Myocyte (in vitro differentiated cells): ENCODE results near the gene VTN. TPM values are rescaled to one million over a fixed set of nuclear protein-coding genes. Genes with fewer than 3 reads are reported as not detected.
A peak's percentile ranks its signal among the peaks of the same experiment; 100 is the strongest.
"Not testable (repeated sequence)": the region's sequence is repeated elsewhere in the genome, so short reads cannot be mapped to it uniquely, and the experiment has no call there.

ENCODE experiments used
- DNase-seq: peaks from one replicate; pipeline ENCODE4 v3.0.0-alpha.2; 2012; ENCODE audit warnings: low read depth
- total RNA-seq: library from RNA; depleted of rRNA; stranded (reverse); fragments of >200 nt; gene quantifications from 2 replicates; pipeline ENCODE4 v1.2.3, GENCODE V29; 2014

VTN gene
- total RNA-seq, 1 donor from 2014 or later, result 0.21 TPM

DNA sequence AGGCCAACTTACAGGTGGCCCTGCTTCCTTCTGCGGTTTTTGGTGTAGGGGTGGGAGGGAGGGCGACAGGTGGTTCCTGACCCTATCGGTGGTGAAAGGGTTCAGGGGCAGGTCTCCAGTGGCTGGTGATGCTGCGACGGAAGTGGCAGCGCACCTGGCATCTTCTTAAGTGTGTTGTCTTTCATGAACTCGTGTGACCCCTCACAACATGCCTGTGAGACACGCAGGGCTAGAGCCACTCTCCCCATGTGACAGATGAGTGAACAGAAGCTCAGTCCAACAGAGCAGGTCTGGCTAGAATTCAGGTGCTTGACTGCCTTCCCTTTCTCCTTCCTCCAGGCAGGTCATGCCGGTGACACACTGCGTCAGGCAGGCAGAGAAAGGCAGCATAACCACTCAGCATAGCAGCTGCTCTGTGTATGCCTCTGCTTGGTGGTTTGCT, 26.6 kb downstream of the VTN start:
- peak; percentile 55 for DNase-seq

DNA sequence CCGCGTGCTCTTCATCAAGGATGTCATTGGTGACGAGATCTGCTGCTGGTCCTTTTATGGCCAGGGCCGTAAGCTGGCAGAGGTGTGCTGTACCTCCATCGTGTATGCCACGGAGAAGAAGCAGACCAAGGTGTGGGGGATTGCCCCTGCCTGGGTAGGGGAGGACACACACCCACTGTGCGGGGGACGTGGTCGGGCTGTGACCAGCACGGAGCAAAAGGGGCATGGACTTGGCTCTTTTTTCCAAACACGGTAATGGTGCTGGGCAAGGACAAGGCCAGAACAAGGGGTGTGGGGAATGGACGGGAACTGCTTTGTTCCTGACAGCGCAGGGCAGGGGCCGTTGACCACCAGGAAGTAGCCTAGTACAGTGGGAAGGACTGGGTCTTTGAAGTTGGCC, 27.8 kb downstream of the VTN start:
- no peak for DNase-seq

DNA sequence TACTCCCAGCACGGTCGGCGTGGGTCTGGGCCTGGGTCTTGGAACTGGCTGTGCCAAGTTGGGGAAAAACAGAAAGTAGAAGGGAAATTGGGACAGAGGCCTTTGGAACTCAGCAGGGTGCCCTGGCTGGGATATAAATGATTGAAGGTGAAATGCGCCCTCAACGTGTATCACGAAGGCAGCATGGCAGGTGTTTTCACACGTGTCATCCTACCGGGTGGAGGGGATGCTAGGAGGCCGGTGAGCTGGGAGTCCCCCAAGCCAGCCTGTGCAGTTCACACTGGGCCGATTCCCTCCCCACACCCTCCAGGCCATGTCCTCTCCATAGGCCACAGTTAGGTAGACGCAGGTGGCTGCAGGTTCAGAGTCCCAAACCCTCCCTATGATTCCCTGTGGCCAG, 28.6 kb downstream of the VTN start:
- DNase-seq, result no peak

DNA sequence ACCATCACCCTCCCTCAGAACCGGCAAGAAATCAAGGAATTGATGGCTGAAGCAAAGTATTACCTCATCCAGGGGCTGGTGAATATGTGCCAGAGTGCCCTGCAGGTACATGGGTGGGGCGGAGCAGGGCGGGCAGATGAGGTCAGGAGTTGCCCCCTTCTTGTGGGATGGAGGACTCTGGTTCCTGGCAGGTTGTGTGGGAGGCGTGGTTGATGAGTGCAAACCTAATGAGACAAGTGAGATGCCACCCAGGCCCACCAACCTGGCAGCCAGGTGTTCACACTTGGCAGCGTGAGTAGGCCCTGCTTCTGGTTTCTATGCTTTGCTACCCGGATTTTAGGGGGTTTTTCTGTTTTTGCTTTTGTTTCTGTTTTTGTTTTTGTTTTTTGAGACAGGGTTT, 29.7 kb downstream of the VTN start:
- DNase-seq, result no peak

DNA sequence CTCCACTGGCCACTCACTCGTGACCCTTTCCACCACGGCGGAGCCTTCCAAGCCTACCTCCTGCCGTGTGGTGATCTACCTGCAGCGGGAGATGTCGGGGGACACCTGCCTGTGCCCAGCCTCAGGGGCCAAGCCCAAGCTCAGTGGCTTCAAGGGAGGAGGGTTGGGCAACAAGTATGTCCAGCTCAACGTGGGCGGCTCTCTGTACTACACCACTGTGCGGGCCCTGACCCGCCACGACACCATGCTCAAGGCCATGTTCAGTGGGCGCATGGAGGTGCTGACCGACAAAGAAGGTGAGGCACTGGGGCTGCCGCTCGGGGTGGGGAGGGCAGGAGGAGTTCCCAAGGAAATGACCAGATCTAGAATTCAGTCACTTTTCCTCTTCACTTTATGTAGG, 30.7 kb downstream of the VTN start:
- DNase-seq, result no peak

DNA sequence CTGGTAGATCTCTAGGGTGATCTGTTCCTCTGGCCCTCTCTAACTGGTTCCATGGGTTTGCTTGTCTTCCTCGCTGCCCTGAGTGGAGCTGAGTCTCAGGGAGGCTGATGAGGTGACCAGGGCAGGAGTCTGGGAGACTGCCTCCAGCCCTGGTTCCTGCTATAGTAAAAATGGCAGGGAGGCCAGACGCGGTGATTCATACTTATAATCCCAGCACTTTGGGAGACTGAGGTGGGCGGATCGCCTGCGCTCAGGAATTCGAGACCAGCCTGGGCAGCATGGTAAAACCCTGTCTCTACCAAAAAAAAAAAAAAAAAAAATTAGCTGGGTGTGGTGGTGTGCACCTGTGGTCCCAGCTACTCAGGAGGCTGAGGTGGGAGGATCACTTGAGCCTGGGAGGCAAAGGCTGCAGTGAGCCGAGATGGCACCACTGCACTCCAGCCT, 31.3 kb downstream of the VTN start:
- not testable (repeated sequence) for DNase-seq

DNA sequence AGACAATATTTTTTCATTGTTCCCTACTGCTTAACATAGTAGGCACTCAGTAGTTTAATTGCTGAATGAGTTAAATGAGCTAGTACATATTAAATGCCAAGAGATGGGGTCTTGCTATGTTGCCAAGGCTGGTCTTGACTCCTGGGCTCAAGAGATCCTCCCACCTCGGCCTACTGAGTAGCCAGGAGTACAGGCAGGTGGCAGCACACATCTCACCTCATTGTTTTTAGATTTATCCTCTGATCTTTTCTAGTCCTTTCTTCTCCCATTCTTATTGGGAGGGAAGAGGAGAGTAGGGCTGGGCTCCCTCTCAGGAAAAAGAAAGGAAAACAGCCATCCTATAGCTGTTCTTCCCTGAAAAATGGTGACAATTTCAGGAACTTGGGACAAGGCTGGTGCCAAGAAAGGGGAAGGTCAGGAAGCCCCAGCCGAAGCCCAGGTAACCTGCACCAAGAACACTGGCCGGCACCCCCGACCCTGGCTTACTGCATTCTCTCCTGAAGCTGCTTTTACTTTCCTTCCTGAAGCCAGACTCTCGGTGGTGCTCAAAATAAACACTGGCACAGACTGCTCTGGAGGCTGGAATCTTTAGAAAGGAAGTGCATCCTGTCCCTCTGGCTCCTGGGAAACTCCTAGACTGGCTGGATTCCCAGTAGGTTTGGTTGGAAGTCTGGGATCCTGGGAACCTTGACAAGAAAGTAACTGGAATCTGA, 31.9 kb downstream of the VTN start:
- peak; percentile 22 for DNase-seq

DNA sequence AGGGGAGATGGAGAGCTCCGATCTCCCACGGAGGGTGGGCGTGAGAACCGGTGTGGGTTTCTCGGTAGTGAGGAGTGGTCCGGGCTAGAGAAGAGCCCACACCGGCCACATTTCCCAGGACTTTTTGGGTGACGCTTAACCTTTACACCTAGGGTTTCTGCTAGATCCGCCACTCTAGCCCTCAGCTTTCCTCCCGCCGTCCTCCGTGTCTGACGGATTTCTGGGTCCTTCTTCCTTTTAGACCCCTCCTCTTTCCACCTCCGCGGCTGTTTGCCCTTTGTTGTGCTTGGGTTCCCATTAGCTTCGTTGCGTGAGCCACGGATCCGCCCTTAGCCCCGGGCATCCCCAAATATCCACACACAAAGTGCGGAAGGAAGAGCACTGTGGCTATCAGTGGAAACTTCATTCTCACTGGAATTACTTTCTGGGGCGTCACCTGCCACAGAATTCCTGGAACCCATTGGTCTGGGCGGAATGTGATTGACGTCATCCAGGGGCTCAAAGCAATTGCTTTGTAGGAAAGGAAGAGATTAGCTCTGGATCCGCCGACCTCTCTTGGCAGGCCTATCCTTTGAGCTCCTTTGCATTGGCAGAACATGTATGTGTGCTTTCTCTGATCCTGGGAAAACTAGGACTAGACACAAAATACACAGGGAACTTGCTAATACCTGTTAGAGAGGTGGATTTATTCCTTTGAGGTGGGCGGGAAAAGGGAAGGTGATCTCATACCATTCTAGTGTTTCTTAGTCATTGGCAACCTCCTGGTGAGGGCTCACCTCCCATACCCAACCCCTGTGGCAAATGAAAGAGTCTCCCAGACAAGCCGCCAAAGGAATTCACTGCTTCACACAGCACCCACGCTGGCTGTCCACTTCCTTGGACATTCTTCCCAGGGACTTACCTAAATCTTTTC, 33.9 kb downstream of the VTN start:
- peak; percentile 89 for DNase-seq

DNA sequence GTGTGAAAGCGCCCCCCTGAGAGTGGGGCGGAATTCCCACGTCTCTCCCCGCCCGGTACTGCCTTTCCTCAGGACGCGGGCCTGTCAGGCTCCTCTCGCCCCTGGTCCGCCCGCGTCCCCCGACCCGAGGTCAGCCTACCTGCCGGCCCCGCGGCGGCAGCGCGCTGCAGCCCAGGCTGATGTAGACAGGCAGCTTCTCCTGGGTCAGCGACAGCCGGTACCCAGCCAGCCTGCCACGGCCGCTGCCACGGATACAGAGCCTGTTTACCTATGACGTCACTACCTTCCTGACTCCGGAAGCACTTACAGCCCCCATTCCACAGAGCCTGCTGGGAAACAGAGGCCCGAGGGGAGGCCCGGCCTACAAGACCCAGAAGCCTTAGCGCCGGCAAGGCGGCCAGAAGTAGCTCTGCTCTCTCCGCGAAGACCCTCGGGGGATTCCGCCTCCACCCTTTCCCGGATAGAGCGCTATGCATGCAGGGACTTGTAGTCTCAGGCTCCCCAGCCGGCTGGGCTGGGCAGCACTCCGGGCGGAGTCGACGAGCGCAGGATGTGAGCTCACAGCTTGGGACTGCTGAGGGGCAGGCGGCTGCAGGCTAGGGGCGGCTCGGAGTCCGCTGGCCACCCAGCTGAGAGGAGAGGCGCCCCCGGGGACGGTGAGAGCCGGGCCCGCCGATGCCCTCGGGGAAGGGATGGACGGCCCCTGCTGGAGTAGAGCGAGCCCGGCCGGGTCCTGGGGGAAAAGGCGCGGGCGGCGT, 34.7 kb downstream of the VTN start, which contains the start of the genes IFT20 and TNFAIP1:
TSS of gene IFT20 (minus strand) at position 272 of the 758 bp plus-strand sequence. CDS start 3,487 bp downstream, outside the sequence.
TSS of gene TNFAIP1 (plus strand) at position 561 of the 758 bp plus-strand sequence. CDS start 3,761 bp downstream, outside the sequence.
- DNase-seq, result peak; percentile 100

DNA sequence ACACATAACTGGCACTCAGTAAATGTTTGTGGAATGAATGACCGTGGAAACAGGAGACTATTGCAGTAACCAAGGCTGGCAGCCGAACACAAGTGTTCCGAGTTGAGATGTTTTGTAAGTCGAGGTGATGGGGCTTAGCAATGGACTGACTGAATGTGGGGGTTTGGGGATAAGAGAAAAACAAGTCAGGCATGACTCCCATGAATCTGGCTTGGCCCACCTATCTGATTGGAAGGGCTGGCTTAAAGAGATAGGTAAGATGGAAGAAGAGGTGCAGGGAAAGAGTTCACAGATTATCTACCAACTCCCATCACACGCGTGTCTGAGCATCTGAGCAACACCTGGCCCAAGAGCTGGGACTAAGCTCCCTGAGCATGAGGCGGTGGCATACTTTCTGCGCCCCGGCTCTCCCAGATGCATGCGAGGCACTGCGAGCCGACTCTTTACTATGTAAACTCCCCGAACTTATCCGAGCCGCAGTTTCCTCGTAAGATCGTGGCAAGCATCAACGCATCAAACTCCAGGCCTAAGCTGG, 35.4 kb downstream of the VTN start:
- DNase-seq, result no peak

DNA sequence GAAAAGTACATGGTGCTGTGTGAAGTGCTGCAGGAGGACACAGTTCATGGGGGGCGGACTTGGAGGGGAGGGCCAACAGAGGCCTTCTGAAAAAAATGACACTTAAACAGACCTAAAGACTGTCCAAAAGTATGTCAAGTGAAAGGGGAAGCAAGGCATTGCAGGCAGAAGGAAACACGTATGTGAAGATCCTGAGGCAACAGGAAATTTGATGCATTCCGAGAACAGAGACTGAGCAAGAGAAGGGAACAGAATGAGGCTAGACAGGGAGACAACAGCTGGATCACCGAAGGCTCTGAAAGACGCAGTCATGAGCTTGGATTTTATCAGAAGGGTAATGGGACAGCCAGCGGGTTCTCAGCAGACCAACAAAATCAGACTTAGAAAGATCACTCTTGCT, 35.9 kb downstream of the VTN start:
- no peak for DNase-seq

DNA sequence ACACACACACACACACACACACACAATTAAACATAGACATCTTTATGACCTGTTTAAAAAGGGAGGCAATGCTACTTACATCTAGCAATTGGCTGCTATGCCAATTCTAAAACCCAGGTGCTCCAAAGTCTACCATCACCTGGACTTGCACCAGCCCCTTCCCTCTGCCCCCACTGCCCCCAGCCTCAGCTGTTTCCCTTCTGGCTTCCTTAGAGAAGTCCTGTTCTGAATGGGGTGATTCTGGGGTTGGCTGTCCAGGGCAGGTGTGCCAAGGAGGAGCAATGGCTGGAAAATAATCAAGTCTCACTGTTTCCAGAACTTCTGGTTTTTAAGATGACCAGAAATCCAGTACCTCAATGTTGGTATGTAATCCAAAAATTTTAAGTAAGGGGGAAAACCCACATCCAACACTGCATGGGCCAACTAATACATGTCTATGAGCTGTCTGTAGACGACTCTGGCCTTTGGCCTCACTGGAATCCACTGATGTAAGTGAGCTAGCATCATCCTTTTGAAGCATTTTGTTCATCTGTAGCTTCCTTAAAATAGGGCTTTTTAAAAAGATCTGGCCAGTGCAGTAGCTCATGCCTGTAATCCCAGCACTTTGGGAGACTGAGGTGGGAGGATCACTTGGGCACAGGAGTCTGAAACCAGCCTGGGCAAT, 36.9 kb downstream of the VTN start:
- no peak for DNase-seq

DNA sequence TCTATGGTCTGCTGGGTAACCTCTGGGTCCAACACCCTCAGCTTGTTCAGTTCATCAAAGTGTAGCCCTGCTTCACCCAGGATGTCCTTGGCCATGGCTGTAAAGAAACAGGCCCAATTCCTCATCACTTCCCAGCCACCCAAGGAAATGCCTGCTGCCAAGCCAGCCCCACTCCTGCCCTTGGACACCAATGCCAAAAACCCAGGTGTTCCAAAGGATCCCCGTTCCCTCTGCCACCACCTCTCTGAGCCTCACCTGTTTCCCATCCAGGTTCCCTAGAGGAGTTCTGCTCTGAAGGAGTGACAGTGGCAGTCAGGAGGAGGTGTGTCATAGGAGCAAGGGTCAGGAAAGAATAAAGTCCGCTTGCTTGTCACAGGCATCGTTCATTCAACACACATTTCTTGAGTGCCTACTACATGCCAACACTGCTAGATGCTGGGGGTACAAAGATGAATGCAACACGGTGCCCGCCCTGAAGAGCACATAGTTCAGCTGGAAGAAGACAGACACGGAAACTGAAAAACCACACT, 38.2 kb downstream of the VTN start:
- DNase-seq, result no peak

DNA sequence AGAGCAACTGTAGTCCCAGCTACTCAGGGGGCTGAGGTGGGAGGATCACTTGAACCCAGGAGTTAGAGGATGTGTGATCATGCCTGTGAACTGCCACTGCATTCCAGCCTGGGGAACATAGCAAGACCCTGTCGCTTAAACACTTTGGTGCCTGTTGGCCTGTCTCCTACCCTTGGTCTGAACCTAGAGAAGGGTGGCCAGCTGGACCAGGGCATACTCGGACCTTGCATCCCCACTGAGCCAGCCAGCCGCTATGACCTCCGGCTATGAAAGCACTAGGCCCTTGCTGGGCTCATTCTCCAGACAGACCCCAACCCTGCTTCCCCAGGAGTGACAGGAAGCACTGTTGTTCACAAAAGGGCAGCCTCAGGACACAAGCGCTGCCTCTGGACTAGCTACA, 39.4 kb downstream of the VTN start:
- no peak for DNase-seq

DNA sequence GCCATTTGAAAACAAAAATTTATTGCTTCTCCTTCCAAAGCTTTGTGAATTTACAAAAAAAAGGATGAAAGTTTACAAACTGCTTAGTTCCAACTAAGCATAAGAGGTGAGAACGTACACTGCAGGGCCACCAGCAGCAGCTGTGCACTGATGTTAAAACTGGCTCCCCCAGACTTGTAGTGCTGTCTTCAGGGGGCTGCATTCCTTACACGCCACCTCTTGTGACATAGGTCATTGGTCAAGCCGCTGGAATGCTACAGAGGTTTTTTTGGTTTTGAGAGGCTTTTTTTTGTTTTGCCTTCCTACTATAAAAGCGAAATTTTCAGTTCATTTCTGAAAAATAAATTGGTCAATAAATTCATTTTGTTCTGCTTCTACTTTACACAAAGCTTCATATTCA, 41.8 kb downstream of the VTN start:
- no peak for DNase-seq

DNA sequence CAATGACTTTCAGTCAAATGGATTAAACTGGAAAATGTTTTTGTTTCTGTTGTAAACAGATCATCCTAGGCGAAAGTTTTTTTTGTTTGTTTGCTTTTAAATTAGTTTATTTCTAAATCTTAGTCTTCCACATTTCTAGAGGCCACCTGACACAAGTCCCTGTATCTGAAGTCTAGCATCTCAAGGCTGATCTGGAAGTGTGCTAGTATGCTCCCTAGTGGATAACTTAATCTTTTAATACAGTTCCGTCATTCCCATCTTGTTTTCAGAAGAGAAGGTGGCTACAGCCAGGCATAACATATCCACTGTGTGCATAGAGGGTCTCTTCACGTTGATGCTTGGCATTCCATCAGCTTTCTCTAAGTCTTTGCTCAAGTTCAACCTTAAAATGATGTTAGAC, 42.4 kb downstream of the VTN start:
- DNase-seq, result no peak

DNA sequence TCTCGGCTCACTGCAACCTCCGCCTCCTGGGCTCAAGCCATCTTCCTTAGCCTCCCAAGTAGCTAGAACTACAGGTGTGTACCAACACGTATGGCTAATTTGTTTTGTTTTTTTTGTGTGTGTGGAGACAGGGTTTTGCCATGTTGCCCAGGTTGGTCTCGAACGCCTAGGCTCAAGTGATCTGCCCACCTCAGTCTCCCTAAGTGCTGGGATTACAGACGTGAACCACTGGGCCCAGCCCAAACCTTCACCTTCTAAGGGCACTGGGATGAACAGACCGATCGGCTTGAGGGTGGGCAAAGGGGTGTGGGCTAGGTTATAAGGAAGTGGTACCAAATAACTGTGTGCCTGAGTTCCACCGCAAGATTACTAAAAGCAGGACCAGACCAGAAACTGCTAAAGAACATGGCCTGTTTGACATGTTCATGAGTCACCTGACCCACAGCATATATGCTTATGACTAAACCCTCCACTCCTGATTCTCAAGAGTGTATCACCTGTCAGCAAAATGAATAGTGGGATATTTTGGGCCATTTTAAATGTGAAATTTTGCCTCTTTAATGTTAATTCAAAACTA, 43.0 kb downstream of the VTN start:
- no peak for DNase-seq

DNA sequence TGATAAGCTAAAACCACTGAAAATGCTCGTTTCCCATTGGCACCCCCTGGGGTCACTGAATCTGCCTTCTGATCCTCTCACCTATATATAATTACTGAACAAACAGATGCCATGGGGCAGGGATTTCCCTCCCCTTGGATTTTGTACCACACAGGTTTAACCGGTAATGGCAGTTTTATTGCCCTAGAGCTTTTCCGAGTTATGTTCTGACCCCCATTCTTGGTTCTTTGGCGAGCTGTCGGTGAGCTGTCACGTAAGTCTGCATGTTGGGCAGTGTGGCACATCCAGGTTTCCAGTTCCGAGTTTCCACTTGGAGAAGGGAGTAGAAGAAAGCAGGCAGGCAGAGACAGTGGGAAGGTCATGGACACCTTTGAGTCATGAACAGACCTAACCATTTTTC, 44.0 kb downstream of the VTN start:
- no peak for DNase-seq

DNA sequence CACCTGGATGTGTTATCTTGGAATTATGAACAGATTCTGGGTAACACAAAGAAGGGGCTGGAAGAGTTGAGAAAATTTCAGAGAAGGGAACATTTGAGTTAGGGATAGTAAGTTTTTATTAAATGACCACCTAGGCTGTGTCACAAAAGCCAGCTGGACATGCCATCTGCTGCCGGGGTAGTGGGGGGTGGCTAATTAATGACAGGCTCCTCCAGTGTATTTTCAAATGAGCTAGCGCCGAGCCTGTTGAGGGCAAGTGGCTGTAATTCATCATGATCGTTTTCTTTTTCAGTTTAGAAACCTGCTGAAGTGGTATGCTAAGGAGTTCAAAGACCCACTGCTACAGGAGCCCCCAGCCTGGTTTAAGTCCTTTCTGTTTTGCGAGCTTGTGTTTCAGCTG, 44.9 kb downstream of the VTN start:
- DNase-seq, result no peak

DNA sequence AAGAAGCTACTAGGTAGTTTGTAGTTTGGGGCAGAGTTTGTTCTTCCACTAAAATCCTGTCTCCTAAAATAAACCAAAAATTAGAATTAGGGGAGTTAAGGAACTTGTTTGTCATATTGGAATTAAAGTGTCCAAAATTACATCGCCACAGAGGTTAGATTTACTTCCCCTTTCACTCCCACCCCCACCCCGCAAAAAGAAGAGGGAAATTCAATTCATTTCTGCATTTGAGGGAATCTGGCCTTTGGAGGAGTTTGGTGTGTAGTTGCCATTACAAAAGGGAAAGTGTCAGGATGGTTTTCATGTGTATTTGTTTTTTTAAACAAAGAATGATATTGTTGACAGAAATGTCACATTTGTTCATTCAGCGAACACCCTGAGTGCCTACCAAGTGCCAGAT, 45.3 kb downstream of the VTN start:
- DNase-seq, result no peak
